Stomach (tissue), 4 donors: ENCODE measurements around the gene CARMIL1.

Experiments
- EP300 ChIP-seq: sonication (generic); formaldehyde crosslinking; IDR thresholded peaks from one replicate; pipeline ENCODE4 v1.6.1; 2017; ENCODE audit warnings: antibody characterized with exemption
- POLR2A ChIP-seq, 4 donors: fragments of 450-650 bp; IDR thresholded peaks; one replicate each; pipeline ENCODE4 v1.6.1; 2016; ENCODE audit warnings: antibody characterized with exemption in 4 of 4, control low read depth in 2 of 4, mild to moderate bottlenecking in 1 of 4, moderate library complexity in 1 of 4
- POLR2AphosphoS5 ChIP-seq, 3 donors: sonication (generic); formaldehyde crosslinking; IDR thresholded peaks; one replicate each; pipeline ENCODE4 v1.6.1; 2016; ENCODE audit warnings: antibody characterized with exemption in 3 of 3
- TF ChIP-seq, protein P1 (sequence below), 7 experiments: fragments of 450-650 bp in 4 of 7; fragments of 200-600 bp in 3 of 7; sonication (generic) in 3 of 7; IDR thresholded peaks; one replicate each; pipeline ENCODE4 v1.5.1; 2016 to 2019; ENCODE audit warnings: antibody characterized with exemption in 7 of 7, control low read depth in 2 of 7, mild to moderate bottlenecking in 1 of 7

- TF ChIP-seq POLR2A (IDR thresholded peaks at IDR 0.05) = no peak
- TF ChIP-seq, protein P1, sequence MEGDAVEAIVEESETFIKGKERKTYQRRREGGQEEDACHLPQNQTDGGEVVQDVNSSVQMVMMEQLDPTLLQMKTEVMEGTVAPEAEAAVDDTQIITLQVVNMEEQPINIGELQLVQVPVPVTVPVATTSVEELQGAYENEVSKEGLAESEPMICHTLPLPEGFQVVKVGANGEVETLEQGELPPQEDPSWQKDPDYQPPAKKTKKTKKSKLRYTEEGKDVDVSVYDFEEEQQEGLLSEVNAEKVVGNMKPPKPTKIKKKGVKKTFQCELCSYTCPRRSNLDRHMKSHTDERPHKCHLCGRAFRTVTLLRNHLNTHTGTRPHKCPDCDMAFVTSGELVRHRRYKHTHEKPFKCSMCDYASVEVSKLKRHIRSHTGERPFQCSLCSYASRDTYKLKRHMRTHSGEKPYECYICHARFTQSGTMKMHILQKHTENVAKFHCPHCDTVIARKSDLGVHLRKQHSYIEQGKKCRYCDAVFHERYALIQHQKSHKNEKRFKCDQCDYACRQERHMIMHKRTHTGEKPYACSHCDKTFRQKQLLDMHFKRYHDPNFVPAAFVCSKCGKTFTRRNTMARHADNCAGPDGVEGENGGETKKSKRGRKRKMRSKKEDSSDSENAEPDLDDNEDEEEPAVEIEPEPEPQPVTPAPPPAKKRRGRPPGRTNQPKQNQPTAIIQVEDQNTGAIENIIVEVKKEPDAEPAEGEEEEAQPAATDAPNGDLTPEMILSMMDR (IDR thresholded peaks at IDR 0.05) = no peak
- no peak for TF ChIP-seq EP300
- no peak for TF ChIP-seq POLR2AphosphoS5 (IDR thresholded peaks at IDR 0.05)
Measured at GRCh38 chr6:25369036-25369432, 89.9 kb downstream of the CARMIL1 start.
